Activated CD4-positive, alpha-beta memory T cell treated with anti-CD3 and anti-CD28 coated beads for 36 hours (primary cell): ENCODE results near the gene TARS3. TPM values are rescaled to one million over a fixed set of nuclear protein-coding genes. Genes with fewer than 3 reads are reported as not detected.

ENCODE experiments used
- CTCF ChIA-PET: fragments of 350-600 bp; sonication (Branson Sonifier 250); formaldehyde crosslinking; loops from one replicate; lab custom pipeline; 2021; ENCODE audit warnings: antibody characterized with exemption, inconsistent platforms; lab: Charles Lee
- POLR2A ChIA-PET: fragments of 350-600 bp; sonication (Branson Sonifier 250); formaldehyde crosslinking; loops from one replicate; lab custom pipeline; 2021; ENCODE audit warnings: antibody characterized with exemption; lab: Charles Lee
- DNase-seq: peaks from one replicate; pipeline ENCODE4 v3.0.0-alpha.2; 2020
- H3K27ac Mint-ChIP-seq: one replicate; pipeline ENCODE4 v1.8.0; 2021; ENCODE audit warnings: mixed read lengths
- H3K27me3 Mint-ChIP-seq: one replicate; pipeline ENCODE4 v1.8.0; 2021; ENCODE audit warnings: mixed read lengths
- H3K36me3 Mint-ChIP-seq: one replicate; pipeline ENCODE4 v1.8.0; 2021; ENCODE audit warnings: mixed read lengths
- H3K4me1 Mint-ChIP-seq: one replicate; pipeline ENCODE4 v1.8.0; 2021; ENCODE audit warnings: low read depth, mixed read lengths
- H3K4me3 Mint-ChIP-seq: one replicate; pipeline ENCODE4 v1.8.0; 2021; ENCODE audit warnings: mild to moderate bottlenecking, mixed read lengths
- H3K9me3 Mint-ChIP-seq: one replicate; pipeline ENCODE4 v1.8.0; 2021; ENCODE audit warnings: mixed read lengths
- intact Hi-C: fragments of 100-400 bp; cut with micrococcal nuclease; formaldehyde crosslinking; loops from one replicate; pipeline ENCODE4 v1.15.1; 2023
- total RNA-seq, 2 experiments: library from RNA; stranded (reverse); gene quantifications; one replicate each; pipeline ENCODE4 v1.2.3, GENCODE V29; 2021

TARS3 gene
- total RNA-seq, 2 experiments from 2014 or later: 10.8 to 11.7 TPM

GRCh38 chr15:101652098-101652785 is 72.0 kb downstream of the TARS3 start, which contains the start of gene TM2D3:
TSS of gene TM2D3 (minus strand) at chr15:101652381. CDS start at chr15:101652361, 20 bp downstream.
- peak within 1 kb of the TSS; percentile 90 for H3K27ac Mint-ChIP-seq
- peak; percentile 96 for DNase-seq
- peaks cover 17% of the 10 kb centered on the region for H3K36me3 Mint-ChIP-seq
- ChIA-PET POLR2A (interaction anchor here (0.8 to 1.7 kb wide), 3 partner anchors 72 to 1055 kb away, joined by 3 to 8 read pairs (median 5); partner anchors contain the start of genes SNRPA1 and TARS3), CTCF (interaction anchor here (0.9 to 2.9 kb wide), 5 partner anchors 10 to 364 kb away, joined by 3 to 16 read pairs (median 4); partner anchors contain the start of gene SNRPA1)
- peak within 1 kb of the TSS; percentile 83 for H3K4me3 Mint-ChIP-seq
- peaks cover 38% of the 10 kb centered on the region for H3K4me1 Mint-ChIP-seq
- H3K9me3 Mint-ChIP-seq: no peaks in the 10 kb centered on the region
- no peaks in the 10 kb centered on the region for H3K27me3 Mint-ChIP-seq
- intact Hi-C loops: loop anchor here (1.0 to 5.0 kb wide), 7 partner anchors 10 to 1050 kb away; partner anchors contain the start of genes ASB7, LINS1, SELENOS and SNRPA1

- Mint-ChIP-seq H3K9me3 (no peaks in the 10 kb centered on the region), H3K27me3 (no peaks in the 10 kb centered on the region), H3K27ac (peak overlapping the region; percentile 90), H3K36me3 (peaks cover 21% of the 10 kb centered on the region), H3K4me3 (peak overlapping the region; percentile 83), H3K4me1 (peaks cover 39% of the 10 kb centered on the region)
- CTCF ChIA-PET: interaction anchor here (0.9 to 1.3 kb wide), 4 partner anchors 9 to 363 kb away, joined by 3 to 5 read pairs (median 4); partner anchors contain the start of gene SNRPA1
- DNase-seq: no peak
- POLR2A ChIA-PET: interaction anchor here (0.8 to 1.7 kb wide), 2 partner anchors 357 to 1055 kb away, joined by 3 to 8 read pairs; partner anchors contain the start of gene SNRPA1
- intact Hi-C loops: loop anchor here (1.0 to 5.0 kb wide), 7 partner anchors 9 to 1049 kb away; partner anchors contain the start of genes ASB7, LINS1, SELENOS and SNRPA1
Observed at GRCh38 chr15:101651554-101652097, 72.6 kb downstream of the TARS3 start.

- Mint-ChIP-seq H3K27ac (peak overlapping the region; percentile 74), H3K9me3 (no peaks in the 10 kb centered on the region), H3K27me3 (no peaks in the 10 kb centered on the region), H3K4me3 (peak overlapping the region; percentile 83), H3K4me1 (peaks cover 43% of the 10 kb centered on the region), H3K36me3 (peaks cover 30% of the 10 kb centered on the region)
- intact Hi-C loops: loop anchor here (5.0 kb wide), 4 partner anchors 72 to 1048 kb away; partner anchors contain the start of genes ASB7, LINS1, SELENOS and TARS3
- CTCF ChIA-PET: interaction anchor here (0.8 to 3.2 kb wide), 2 partner anchors 10 to 361 kb away, joined by 5 to 27 read pairs; no protein-coding TSS in a partner anchor
- DNase-seq: no peak
- POLR2A ChIA-PET: no interaction called here
Observed at GRCh38 chr15:101650145-101650544, 74.1 kb downstream of the TARS3 start.

- POLR2A ChIA-PET: interaction anchor here (0.7 kb wide), 1 partner anchor 284 kb away, joined by 3 read pairs; no protein-coding TSS in a partner anchor
- H3K4me3 Mint-ChIP-seq: no peak overlapping the region
- intact Hi-C loops: no loop called here
Observed at GRCh38 chr15:101648356-101648755, 75.9 kb downstream of the TARS3 start.

GRCh38 chr15:101647251-101647650 is 77.0 kb downstream of the TARS3 start:
- Mint-ChIP-seq H3K9me3 (no peaks in the 10 kb centered on the region), H3K36me3 (peaks cover 47% of the 10 kb centered on the region), H3K4me1 (peaks cover 42% of the 10 kb centered on the region), H3K27ac (peak overlapping the region; percentile 33), H3K4me3 (no peak overlapping the region), H3K27me3 (no peaks in the 10 kb centered on the region)
- DNase-seq: no peak
- CTCF ChIA-PET: interaction anchor here (0.7 to 0.9 kb wide), 3 partner anchors 344 to 358 kb away, joined by 3 read pairs; no protein-coding TSS in a partner anchor
- intact Hi-C loops: no loop called here
- POLR2A ChIA-PET: interaction anchor here (1.1 kb wide), 1 partner anchor 352 kb away, joined by 4 read pairs; the partner anchor contains the start of gene SNRPA1

More at GRCh38 chr15:101648356-101648755, 75.9 kb downstream of the TARS3 start:
- H3K9me3 Mint-ChIP-seq: no peaks in the 10 kb centered on the region
- CTCF ChIA-PET: interaction anchor here (3.2 kb wide), 1 partner anchor 8 kb away, joined by 27 read pairs; no protein-coding TSS in a partner anchor
- DNase-seq: no peak
- H3K4me1 Mint-ChIP-seq: peaks cover 35% of the 10 kb centered on the region
- H3K27ac Mint-ChIP-seq: peak overlapping the region; percentile 38
- H3K27me3 Mint-ChIP-seq: no peaks in the 10 kb centered on the region
- H3K36me3 Mint-ChIP-seq: peaks cover 39% of the 10 kb centered on the region

GRCh38 chr15:101646672-101647071 is 77.6 kb downstream of the TARS3 start:
- POLR2A ChIA-PET: interaction anchor here (1.1 kb wide), 1 partner anchor 352 kb away, joined by 4 read pairs; the partner anchor contains the start of gene SNRPA1
- Mint-ChIP-seq H3K27me3 (no peaks in the 10 kb centered on the region), H3K36me3 (peaks cover 50% of the 10 kb centered on the region), H3K27ac (peak overlapping the region; percentile 8), H3K4me1 (peaks cover 48% of the 10 kb centered on the region), H3K9me3 (no peaks in the 10 kb centered on the region), H3K4me3 (no peak overlapping the region)
- DNase-seq: no peak
- intact Hi-C loops: no loop called here
- CTCF ChIA-PET: interaction anchor here (0.9 kb wide), 2 partner anchors 355 to 358 kb away, joined by 3 read pairs; no protein-coding TSS in a partner anchor

GRCh38 chr15:101642361-101642760 is 81.9 kb downstream of the TARS3 start:
- CTCF ChIA-PET: interaction anchor here (0.9 to 4.2 kb wide), 15 partner anchors 9 to 356 kb away, joined by 3 to 49 read pairs (median 10); partner anchors contain the start of gene SNRPA1
- no peak for DNase-seq
- no peaks in the 10 kb centered on the region for H3K27me3 Mint-ChIP-seq
- H3K4me1 Mint-ChIP-seq: peaks cover 32% of the 10 kb centered on the region
- intact Hi-C loops: loop anchor here (1.0 kb wide), 1 partner anchor 10 kb away; the partner anchor contains the start of gene TM2D3
- peaks cover 50% of the 10 kb centered on the region for H3K36me3 Mint-ChIP-seq
- POLR2A ChIA-PET: interaction anchor here (0.6 to 0.8 kb wide), 2 partner anchors 34 to 355 kb away, joined by 4 read pairs; no protein-coding TSS in a partner anchor
- no peak overlapping the region for H3K4me3 Mint-ChIP-seq
- no peaks in the 10 kb centered on the region for H3K9me3 Mint-ChIP-seq
- H3K27ac Mint-ChIP-seq: peak overlapping the region; percentile 52

GRCh38 chr15:101641894-101642293 is 82.4 kb downstream of the TARS3 start:
- DNase-seq: no peak
- H3K36me3 Mint-ChIP-seq: peaks cover 49% of the 10 kb centered on the region
- POLR2A ChIA-PET: interaction anchor here (0.6 kb wide), 1 partner anchor 34 kb away, joined by 4 read pairs; no protein-coding TSS in a partner anchor
- H3K9me3 Mint-ChIP-seq: no peaks in the 10 kb centered on the region
- no peak overlapping the region for H3K4me3 Mint-ChIP-seq
- CTCF ChIA-PET: interaction anchor here (0.6 to 4.2 kb wide), 27 partner anchors 8 to 1045 kb away, joined by 3 to 49 read pairs (median 5); partner anchors contain the start of gene SNRPA1
- peak overlapping the region; percentile 52 for H3K27ac Mint-ChIP-seq
- no peaks in the 10 kb centered on the region for H3K27me3 Mint-ChIP-seq
- H3K4me1 Mint-ChIP-seq: peaks cover 29% of the 10 kb centered on the region
- intact Hi-C loops: loop anchor here (1.0 kb wide), 2 partner anchors 10 to 342 kb away; partner anchors contain the start of gene TM2D3

GRCh38 chr15:101641129-101641764 is 83.0 kb downstream of the TARS3 start:
- Mint-ChIP-seq H3K4me1 (peaks cover 29% of the 10 kb centered on the region), H3K27me3 (no peaks in the 10 kb centered on the region), H3K36me3 (peaks cover 48% of the 10 kb centered on the region), H3K4me3 (no peak overlapping the region), H3K9me3 (no peaks in the 10 kb centered on the region), H3K27ac (peak overlapping the region; percentile 71)
- POLR2A ChIA-PET: no interaction called here
- CTCF ChIA-PET: interaction anchor here (0.6 to 4.2 kb wide), 31 partner anchors 8 to 1045 kb away, joined by 3 to 49 read pairs (median 4); partner anchors contain the start of gene SNRPA1
- intact Hi-C loops: loop anchor here (1.0 kb wide), 1 partner anchor 341 kb away; no protein-coding TSS in a partner anchor
- DNase-seq: peak; percentile 86

GRCh38 chr15:101639667-101640066 is 84.6 kb downstream of the TARS3 start:
- CTCF ChIA-PET: interaction anchor here (1.4 to 4.2 kb wide), 5 partner anchors 10 to 351 kb away, joined by 4 to 32 read pairs (median 22); no protein-coding TSS in a partner anchor
- peaks cover 38% of the 10 kb centered on the region for H3K36me3 Mint-ChIP-seq
- H3K9me3 Mint-ChIP-seq: no peaks in the 10 kb centered on the region
- no peak overlapping the region for H3K4me3 Mint-ChIP-seq
- DNase-seq: no peak
- POLR2A ChIA-PET: no interaction called here
- no peak overlapping the region for H3K27ac Mint-ChIP-seq
- no peaks in the 10 kb centered on the region for H3K27me3 Mint-ChIP-seq
- intact Hi-C loops: no loop called here
- H3K4me1 Mint-ChIP-seq: peaks cover 25% of the 10 kb centered on the region
